LNCAP (cell line): ENCODE measurements around the gene S100A11.

Source experiments
- CTCF ChIP-seq: fragments of 450-650 bp; IDR thresholded peaks from 2 replicates; pipeline ENCODE4 v1.5.1; 2017; ENCODE audit warnings: mild to moderate bottlenecking

The S100A11 gene

GRCh38 chr1:152007047-152007446, 29.8 kb downstream of the S100A11 start:
- no peak for TF ChIP-seq CTCF

GRCh38 chr1:152005360-152005912, 31.4 kb downstream of the S100A11 start:
- TF ChIP-seq CTCF: no peak

GRCh38 chr1:152003846-152004442, 32.9 kb downstream of the S100A11 start:
- TF ChIP-seq CTCF: no peak

GRCh38 chr1:152002960-152003359, 33.8 kb downstream of the S100A11 start:
- TF ChIP-seq CTCF: no peak

- TF ChIP-seq CTCF: peak; percentile 93
These were observed 34.9 kb downstream of the S100A11 start for GRCh38 chr1:152001631-152002584.

- TF ChIP-seq CTCF: no peak
These were observed 35.7 kb downstream of the S100A11 start for GRCh38 chr1:152000964-152001630.

- no peak for TF ChIP-seq CTCF
These were observed 38.0 kb downstream of the S100A11 start for GRCh38 chr1:151998611-151999362.
